H1 (cell line): Measurements from ENCODE around the gene CD163. TPM values are rescaled to one million over a fixed set of nuclear protein-coding genes. Genes with fewer than 3 reads are reported as not detected.

Experiments
- ASH2L ChIP-seq: fragments of 200-600, 300-600 bp; sonication (generic); IDR thresholded peaks from one replicate; pipeline ENCODE4 v1.7.1; 2017; ENCODE audit warnings: low read length
- ATF2 ChIP-seq: IDR thresholded peaks from 2 replicates; pipeline ENCODE4 v1.6.1; 2012; ENCODE audit warnings: low read length, inconsistent platforms
- CEBPB ChIP-seq: IDR thresholded peaks from 2 replicates; pipeline ENCODE4 v1.6.1; 2012; ENCODE audit warnings: low read depth, low read length
- CHD7 ChIP-seq: fragments of 300-600 bp; sonication (generic); IDR thresholded peaks from 2 replicates; pipeline ENCODE4 v1.7.1; 2012; ENCODE audit warnings: low read length, moderate library complexity, mild to moderate bottlenecking, inconsistent platforms; ENCODE audit not compliant: insufficient replicate concordance
- EP300 ChIP-seq, 2 experiments: IDR thresholded peaks; 1 replicate in 1 of 2; 2 replicates in 1 of 2; pipeline ENCODE4 v1.6.1; 2011 to 2012; ENCODE audit warnings: low read depth in 2 of 2, low read length in 2 of 2, mild to moderate bottlenecking in 2 of 2, borderline replicate concordance in 1 of 2, inconsistent platforms in 1 of 2, moderate library complexity in 1 of 2
- MAFK ChIP-seq: IDR thresholded peaks from 2 replicates; pipeline ENCODE4 v1.6.1; 2012; ENCODE audit warnings: low read depth, mild to moderate bottlenecking, improper control_type of control experiment, low read length
- POLR2AphosphoS5 ChIP-seq: IDR thresholded peaks from 2 replicates; pipeline ENCODE4 v1.6.1; 2011; ENCODE audit warnings: low read depth, low read length
- RNF2 ChIP-seq: fragments of 200-900, 300-1000 bp; sonication (generic); IDR thresholded peaks from 2 replicates; pipeline ENCODE4 v1.7.1; 2016; ENCODE audit warnings: borderline replicate concordance, low read depth, mild to moderate bottlenecking, antibody characterized with exemption, low read length; ENCODE audit not compliant: poor library complexity, severe bottlenecking; ENCODE audit errors: missing control alignments
- polyA plus RNA-seq, 7 experiments: library from polyadenylated mRNA; depleted of rRNA in 3 of 7; stranded (reverse) in 5 of 7; unstranded in 2 of 7; fragments of >200 nt in 5 of 7; fragments of 200-250 nt in 2 of 7; gene quantifications; 1 replicate in 5 of 7; 2 replicates in 1 of 7; 4 replicates in 1 of 7; pipeline versions ENCODE4 v1.2.1 to v1.2.3, GENCODE V29; 2011 to 2013; ENCODE audit warnings: missing spikeins in 2 of 7, mixed read lengths in 2 of 7
- total RNA-seq: library from RNA; stranded (reverse); fragmentation: NEBNext Ultra II Directional; extraction: Animal tissue kit (Norgen Biotek cat#: 25700); gene quantifications from 2 replicates; pipeline ENCODE4 v1.2.1, GENCODE V29; 2021

The CD163 gene
- total and polyA plus RNA-seq, 2 of the 8 experiments (the other 6 are each of a cell fraction or from before 2014, with no cell fraction given) = 0.02 TPM; not detected in 1

- TF ChIP-seq CHD7 (no peak), ATF2 (no peak), RNF2 (no peak), MAFK (no peak), CEBPB (no peak), EP300 (IDR thresholded peaks at IDR 0.05; ENCODE audit: borderline replicate concordance in 1 of 2, low read depth in 2 of 2, low read length in 2 of 2) (no peak), POLR2AphosphoS5 (no peak), ASH2L (no peak)
These were observed at the start of gene CD163 (continued) for GRCh38 chr12:7503686-7504415.
